Measurements from ENCODE around the gene TTC34. TPM values are rescaled to one million over a fixed set of nuclear protein-coding genes. Genes with fewer than 3 reads are reported as not detected.
"Not testable (repeated sequence)": the region's sequence is repeated elsewhere in the genome, so short reads cannot be mapped to it uniquely, and the experiment has no call there.

The TTC34 gene
- polyA plus RNA-seq, 3 donors: 0.90 to 2.1 (median 0.98) TPM

DNA sequence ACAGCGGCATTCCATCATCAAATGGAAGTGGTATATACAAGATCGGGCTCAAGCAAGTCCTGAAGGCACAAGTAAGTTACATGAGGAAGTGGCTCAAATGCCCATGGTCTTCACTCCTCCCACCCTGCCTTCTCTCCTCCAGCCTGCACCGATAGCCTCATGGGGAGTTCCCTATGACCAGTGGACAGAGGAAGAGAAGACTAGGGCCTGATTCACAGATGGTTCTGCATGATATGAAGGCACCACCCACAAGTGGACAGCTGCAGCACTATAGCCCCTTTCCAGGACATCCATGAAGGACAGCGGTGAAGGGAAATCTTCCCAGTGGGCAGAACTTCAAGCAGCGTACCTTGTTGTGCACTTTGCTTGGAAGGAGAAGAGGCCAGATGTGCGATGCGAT is 175.7 kb downstream of the TTC34 start:
- DNase-seq (ENCODE audit: extremely low read depth in 1 of 11, low read depth in 9 of 11, low spot score in 4 of 11): not testable (repeated sequence)

GRCh38 chr1:2625311-2625710 is 176.2 kb downstream of the TTC34 start:
- no peak for DNase-seq (ENCODE audit: extremely low read depth in 1 of 11, low read depth in 9 of 11, low spot score in 4 of 11)

DNA sequence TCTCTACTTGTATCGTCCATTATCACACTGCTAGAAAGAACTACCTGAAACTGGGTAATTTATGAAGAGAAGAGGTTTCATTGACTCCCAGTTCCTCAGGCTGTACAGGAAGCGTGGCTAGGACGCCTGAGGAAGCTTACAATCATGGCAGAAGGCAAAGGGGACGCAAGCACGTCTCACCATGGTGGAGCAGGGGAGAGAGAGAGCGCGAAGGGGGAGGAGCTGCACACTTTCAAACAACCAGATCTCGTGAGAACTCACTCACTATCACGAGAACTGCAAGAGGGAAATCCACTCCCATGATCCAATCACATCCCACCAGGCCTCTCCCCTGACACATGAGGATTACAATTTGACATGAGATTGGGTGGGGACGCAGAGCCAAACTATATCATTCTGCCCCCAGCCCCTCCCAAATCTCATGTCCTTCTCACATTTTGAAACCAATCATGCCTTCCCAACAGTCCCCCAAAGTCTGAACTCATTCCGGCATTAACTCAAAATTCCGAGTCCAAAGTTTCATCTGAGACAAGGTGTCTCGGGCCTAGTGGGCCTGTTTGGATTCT is 176.7 kb downstream of the TTC34 start:
- DNase-seq (ENCODE audit: extremely low read depth in 1 of 11, low read depth in 9 of 11, low spot score in 4 of 11): no peak

DNA sequence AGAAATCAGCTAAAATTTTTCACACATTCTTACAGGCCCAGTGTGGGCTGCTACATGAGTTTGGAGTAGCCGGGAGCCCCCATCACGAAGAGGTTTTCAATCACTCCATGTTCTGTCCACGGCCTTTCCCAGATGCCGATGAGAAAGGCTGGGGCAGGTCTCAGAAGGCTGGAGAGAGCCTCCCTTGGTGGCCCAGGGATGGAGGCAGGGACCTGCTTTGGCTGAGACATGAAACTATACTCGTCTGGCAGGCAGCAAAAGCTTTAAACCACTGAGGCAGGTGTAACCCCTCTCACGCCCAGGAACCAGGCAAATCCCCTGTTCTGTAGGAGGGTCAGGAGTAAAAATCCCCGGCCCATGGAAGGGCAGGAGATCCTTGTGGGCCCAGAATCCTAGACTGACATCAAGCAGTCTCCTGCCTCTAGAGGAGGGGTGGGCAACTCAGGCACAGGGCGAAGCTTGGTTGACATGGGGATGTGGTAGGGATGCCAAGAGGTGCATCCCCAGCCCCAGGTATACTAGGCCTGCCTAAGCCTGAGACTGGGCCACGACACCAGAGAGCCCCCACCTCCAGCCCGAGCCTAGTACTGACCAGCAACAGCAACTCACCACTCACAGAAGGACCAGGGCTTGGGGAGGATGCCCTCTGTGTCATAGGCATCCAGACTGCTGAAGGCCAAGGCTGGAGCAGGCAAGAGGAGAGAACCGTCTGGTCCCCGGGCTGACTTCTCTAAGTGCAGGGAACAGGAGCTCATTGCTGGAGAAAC is 177.7 kb downstream of the TTC34 start:
- DNase-seq (ENCODE audit: extremely low read depth in 1 of 11, low read depth in 9 of 11, low spot score in 4 of 11): no peak

- DNase-seq (ENCODE audit: extremely low read depth in 1 of 11, low read depth in 9 of 11, low spot score in 4 of 11): no peak
Observed at GRCh38 chr1:2617971-2618470, 183.5 kb downstream of the TTC34 start.

DNA sequence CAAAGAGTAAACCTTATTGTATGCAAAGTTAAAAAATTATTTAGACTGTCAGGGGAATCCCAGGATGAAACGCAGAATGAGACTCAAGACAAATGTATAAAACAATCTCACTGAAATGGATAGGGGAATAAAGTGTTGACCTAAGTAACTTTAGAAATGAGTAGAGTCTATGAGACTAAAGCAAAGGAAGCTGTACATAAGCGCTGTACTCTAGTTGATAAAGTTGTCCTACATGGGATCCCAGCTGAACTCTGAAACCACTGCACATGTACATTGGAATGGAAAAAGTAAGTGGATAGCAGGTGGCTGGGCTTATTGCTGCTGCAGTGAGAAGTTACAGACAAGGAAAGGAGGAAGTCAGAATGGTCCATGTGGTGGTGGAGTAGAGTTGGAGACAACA is 187.3 kb downstream of the TTC34 start:
- DNase-seq (ENCODE audit: extremely low read depth in 1 of 11, low read depth in 9 of 11, low spot score in 4 of 11): no peak

DNA sequence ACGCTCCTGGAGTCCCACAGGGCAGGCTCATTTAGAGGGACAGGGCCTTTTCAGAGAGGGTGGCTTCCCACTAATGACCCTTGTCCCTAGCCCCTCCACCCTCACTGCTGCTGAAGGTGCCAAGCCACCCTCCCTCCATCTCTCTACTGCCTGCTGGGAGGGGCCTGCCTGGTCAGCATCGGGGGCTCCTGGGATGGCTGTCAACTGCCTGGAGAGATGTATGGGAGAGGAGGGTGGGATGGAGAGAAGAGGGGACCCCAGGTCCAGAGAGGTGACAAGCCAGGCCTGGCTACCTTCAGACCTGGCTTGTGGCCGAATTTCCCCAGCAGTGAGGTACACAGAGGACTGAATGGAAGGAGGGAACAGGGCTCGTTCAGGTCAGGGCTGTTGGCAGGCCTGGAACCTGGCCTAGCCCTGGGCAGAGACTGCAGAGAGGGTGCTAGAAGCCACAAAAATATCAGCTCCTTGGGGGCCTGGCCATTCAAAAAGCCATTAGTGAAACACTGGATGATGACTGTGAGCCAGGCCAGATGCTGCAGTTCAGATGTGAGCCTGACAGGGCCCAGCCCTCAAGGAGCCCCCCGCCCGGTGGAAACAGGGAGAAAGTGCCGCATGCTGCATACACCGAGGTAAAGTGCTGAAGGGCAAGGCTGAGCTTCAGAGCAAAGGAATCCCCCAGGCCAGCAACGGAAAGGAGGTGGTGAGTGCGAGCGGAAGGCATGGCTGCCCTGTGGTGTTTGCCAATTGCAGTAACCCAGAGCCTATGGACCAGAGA is 188.7 kb downstream of the TTC34 start:
- DNase-seq (ENCODE audit: extremely low read depth in 1 of 11, low read depth in 9 of 11, low spot score in 4 of 11): no peak

GRCh38 chr1:2611621-2612437 is 189.7 kb downstream of the TTC34 start:
- no peak for DNase-seq (ENCODE audit: extremely low read depth in 1 of 11, low read depth in 9 of 11, low spot score in 4 of 11)

GRCh38 chr1:2611031-2611501 is 190.4 kb downstream of the TTC34 start:
- no peak for DNase-seq (ENCODE audit: extremely low read depth in 1 of 11, low read depth in 9 of 11, low spot score in 4 of 11)

DNA sequence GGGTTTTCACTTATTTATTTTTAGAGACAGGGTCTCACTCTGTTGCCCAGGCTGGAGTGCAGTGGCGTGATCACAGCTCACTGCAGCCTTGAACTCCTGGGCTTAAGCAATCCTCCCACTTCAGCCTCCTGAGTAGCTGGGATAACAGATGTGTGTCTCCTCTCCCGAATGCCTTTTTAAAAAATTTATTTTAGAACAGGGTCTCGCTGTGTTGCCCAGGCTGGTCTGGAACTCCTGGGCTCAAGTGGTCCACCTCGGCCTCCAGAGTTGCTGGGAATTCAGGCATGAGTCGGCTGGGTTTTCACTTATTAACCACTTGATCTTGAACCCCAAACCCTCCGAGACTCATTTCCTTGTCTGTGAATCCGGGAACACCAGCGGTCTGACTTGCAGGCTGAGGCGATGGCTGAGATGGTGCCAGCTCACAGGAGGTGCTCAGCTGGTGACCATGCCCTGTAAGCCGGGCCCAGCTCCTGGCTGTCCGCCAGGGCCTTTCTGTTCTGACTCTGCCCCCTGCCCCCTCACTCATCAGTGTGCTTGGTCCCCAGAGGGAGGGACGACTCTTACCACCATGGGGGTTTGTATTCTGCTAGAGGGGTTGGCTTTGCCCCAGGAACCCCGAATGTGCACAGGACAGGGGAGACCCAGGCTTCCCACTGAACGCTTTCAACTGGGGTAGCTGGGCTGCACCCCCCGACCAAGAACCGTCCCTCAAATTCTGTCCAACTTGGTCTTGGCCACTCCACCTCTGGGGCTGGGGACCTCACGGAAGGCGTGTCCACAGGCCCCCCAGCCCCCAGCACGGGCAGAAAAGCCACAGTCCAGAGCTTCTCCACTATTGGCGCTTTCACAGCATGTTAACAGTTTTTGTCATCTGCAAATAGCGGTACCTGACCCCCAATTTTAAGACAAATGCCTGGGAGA is 191.2 kb downstream of the TTC34 start:
- no peak for DNase-seq (ENCODE audit: extremely low read depth in 1 of 11, low read depth in 9 of 11, low spot score in 4 of 11)

- DNase-seq (ENCODE audit: extremely low read depth in 1 of 11, low read depth in 9 of 11, low spot score in 4 of 11): no peak
Observed at GRCh38 chr1:2609319-2610035, 192.0 kb downstream of the TTC34 start.

- DNase-seq (ENCODE audit: extremely low read depth in 1 of 11, low read depth in 9 of 11, low spot score in 4 of 11): no peak
Observed at GRCh38 chr1:2607641-2608091, 193.8 kb downstream of the TTC34 start.

GRCh38 chr1:2606881-2607621 is 194.4 kb downstream of the TTC34 start:
- DNase-seq (ENCODE audit: extremely low read depth in 1 of 11, low read depth in 9 of 11, low spot score in 4 of 11): no peak

DNA sequence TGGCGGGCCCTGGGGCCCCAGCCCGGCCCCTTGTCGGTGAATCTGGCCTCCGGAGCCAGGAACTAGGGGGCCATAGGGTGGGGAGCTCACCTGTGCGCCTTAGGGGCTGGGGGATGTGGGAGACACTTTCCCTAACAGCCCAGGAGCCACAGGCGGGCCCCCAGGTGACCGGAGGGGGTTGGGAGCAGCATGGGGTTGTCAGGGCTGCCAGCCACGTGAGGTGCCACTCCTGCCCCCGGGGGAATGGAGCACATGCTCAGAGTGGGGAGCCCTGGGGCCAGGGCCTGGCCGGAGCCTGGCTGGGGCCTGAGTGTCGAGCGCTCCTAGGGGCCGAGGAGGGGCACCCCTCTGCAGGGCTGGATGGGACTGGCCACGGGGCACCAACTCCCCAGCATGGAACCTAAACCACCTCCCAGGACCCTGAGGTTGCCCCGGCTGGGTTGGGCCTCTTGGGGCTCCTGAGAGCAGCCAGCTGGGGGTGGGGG is 195.1 kb downstream of the TTC34 start:
- DNase-seq (ENCODE audit: extremely low read depth in 1 of 11, low read depth in 9 of 11, low spot score in 4 of 11): no peak

GRCh38 chr1:2605509-2606395 is 195.7 kb downstream of the TTC34 start:
- no peak for DNase-seq (ENCODE audit: extremely low read depth in 1 of 11, low read depth in 9 of 11, low spot score in 4 of 11)
